SU-DHL-6 (cell line): ENCODE results near the gene HSD3B2.

Experiments used
- H2AFZ ChIP-seq: fragments of 200-600 bp; sonication (generic); 2 replicates; pipeline ENCODE4 v1.6.1; 2014; ENCODE audit warnings: low read depth, mild to moderate bottlenecking, moderate library complexity, mixed read lengths, antibody characterized with exemption, low read length; ENCODE audit not compliant: severe bottlenecking
- H3F3A ChIP-seq: fragments of 200-600 bp; shearing (Covaris generic); 2 replicates; pipeline ENCODE4 v1.6.0; 2016; ENCODE audit warnings: antibody characterized with exemption, mild to moderate bottlenecking; ENCODE audit not compliant: insufficient read depth
- H3K27ac ChIP-seq: fragments of 200-600 bp; sonication (generic); 2 replicates; pipeline ENCODE4 v1.5.1; 2016; ENCODE audit warnings: low read depth, mild to moderate bottlenecking, low read length, moderate library complexity, mixed read lengths
- H3K27me3 ChIP-seq: fragments of 200-600 bp; sonication (generic), shearing (Covaris generic); 2 replicates; pipeline ENCODE4 v1.6.0; 2014; ENCODE audit warnings: mild to moderate bottlenecking, low read length
- H3K36me3 ChIP-seq: fragments of 200-600 bp; sonication (generic); 2 replicates; pipeline ENCODE4 v1.6.1; 2014; ENCODE audit warnings: mild to moderate bottlenecking, low read length, mixed read lengths
- H3K4me2 ChIP-seq: fragments of 300-600, 200-600 bp; shearing (Covaris generic), sonication (generic); 2 replicates; pipeline ENCODE4 v1.6.0; 2014; ENCODE audit warnings: low read length, low read depth, mild to moderate bottlenecking; ENCODE audit not compliant: poor library complexity, severe bottlenecking
- H3K4me3 ChIP-seq: fragments of 200-600 bp; sonication (generic); 2 replicates; pipeline ENCODE4 v1.5.1; 2014; ENCODE audit warnings: antibody characterized with exemption, low read length, mild to moderate bottlenecking, mixed read lengths; ENCODE audit not compliant: insufficient read depth, poor library complexity, severe bottlenecking
- H3K79me2 ChIP-seq: fragments of 200-600 bp; sonication (generic); 2 replicates; pipeline ENCODE4 v1.6.1; 2014; ENCODE audit warnings: mild to moderate bottlenecking, low read length, moderate library complexity; ENCODE audit not compliant: insufficient read depth
- H3K9ac ChIP-seq: fragments of 200-600 bp; sonication (generic); 2 replicates; pipeline ENCODE4 v1.7.0; 2014; ENCODE audit warnings: mild to moderate bottlenecking, low read length
- H3K9me2 ChIP-seq: fragments of 200-600 bp; sonication (generic); replicated peaks from 2 replicates; pipeline ENCODE4 v1.6.1; 2014; ENCODE audit warnings: low read length; ENCODE audit not compliant: insufficient read depth
- H3K9me3 ChIP-seq: fragments of 200-600 bp; sonication (generic); 2 replicates; pipeline ENCODE4 v1.6.1; 2014; ENCODE audit warnings: low read length, mixed read lengths; ENCODE audit not compliant: insufficient read depth
- H4K20me1 ChIP-seq: fragments of 200-600 bp; sonication (generic); 2 replicates; pipeline ENCODE4 v1.6.1; 2014; ENCODE audit warnings: low read depth, mild to moderate bottlenecking, antibody characterized with exemption, low read length, moderate library complexity, mixed read lengths
- CTCF ChIP-seq: fragments of 200-600 bp; sonication (generic); IDR thresholded peaks from one replicate; pipeline ENCODE4 v1.5.1; 2017; ENCODE audit warnings: antibody characterized with exemption, mild to moderate bottlenecking, low read length, moderate library complexity; ENCODE audit not compliant: insufficient read depth, poor library complexity, severe bottlenecking
- EZH2phosphoT487 ChIP-seq: fragments of 200-600 bp; sonication (generic), shearing (Covaris generic); conservative IDR thresholded peaks from 2 replicates; pipeline ENCODE4 v1.6.1; 2018; ENCODE audit warnings: mild to moderate bottlenecking, antibody characterized with exemption, low read length, moderate library complexity, mixed read lengths

HSD3B2 gene

GRCh38 chr1:119391749-119392148 is 23.2 kb upstream of the HSD3B2 start:
- Histone ChIP-seq H2AFZ (no peak overlapping the region), H4K20me1 (no peaks in the 10 kb centered on the region), H3K79me2 (no peaks in the 10 kb centered on the region), H3K36me3 (no peaks in the 10 kb centered on the region), H3K9ac (no peak overlapping the region), H3F3A (no peaks in the 10 kb centered on the region), H3K9me2 (no peaks in the 10 kb centered on the region), H3K9me3 (no peaks in the 10 kb centered on the region), H3K4me3 (no peak overlapping the region), H3K27me3 (no peaks in the 10 kb centered on the region), H3K4me2 (no peak overlapping the region), H3K27ac (no peak overlapping the region)
- TF ChIP-seq CTCF (no peak), EZH2phosphoT487 (no peak)

- no peaks in the 10 kb centered on the region for H3K36me3 ChIP-seq
- no peak overlapping the region for H3K4me2 ChIP-seq
- H3K4me3 ChIP-seq: no peak overlapping the region
- H3K9me2 ChIP-seq: no peaks in the 10 kb centered on the region
- no peak for TF ChIP-seq EZH2phosphoT487
- no peak for TF ChIP-seq CTCF
- H3F3A ChIP-seq: no peaks in the 10 kb centered on the region
- no peaks in the 10 kb centered on the region for H3K27me3 ChIP-seq
- H3K9me3 ChIP-seq: no peaks in the 10 kb centered on the region
- no peak overlapping the region for H3K9ac ChIP-seq
- H4K20me1 ChIP-seq: no peaks in the 10 kb centered on the region
- H3K79me2 ChIP-seq: no peaks in the 10 kb centered on the region
- no peak overlapping the region for H3K27ac ChIP-seq
- H2AFZ ChIP-seq: no peak overlapping the region
Measured at GRCh38 chr1:119394085-119394484, 20.9 kb upstream of the HSD3B2 start.

GRCh38 chr1:119396982-119397381 is 18.0 kb upstream of the HSD3B2 start:
- TF ChIP-seq CTCF: no peak
- no peak for TF ChIP-seq EZH2phosphoT487
- Histone ChIP-seq H2AFZ (no peak overlapping the region), H3F3A (no peaks in the 10 kb centered on the region), H3K9me3 (no peaks in the 10 kb centered on the region), H4K20me1 (no peaks in the 10 kb centered on the region), H3K9me2 (no peaks in the 10 kb centered on the region), H3K4me2 (no peak overlapping the region), H3K9ac (no peak overlapping the region), H3K4me3 (no peak overlapping the region), H3K79me2 (no peaks in the 10 kb centered on the region), H3K27ac (no peak overlapping the region), H3K27me3 (no peaks in the 10 kb centered on the region), H3K36me3 (no peaks in the 10 kb centered on the region)
